ENCODE measurements around the gene DUSP16. TPM values are rescaled to one million over a fixed set of nuclear protein-coding genes. Genes with fewer than 3 reads are reported as not detected.

Gene DUSP16
- total and polyA plus RNA-seq, 5 donors from 2014 or later = 29.4 to 108 (median 30.3) TPM

DNA sequence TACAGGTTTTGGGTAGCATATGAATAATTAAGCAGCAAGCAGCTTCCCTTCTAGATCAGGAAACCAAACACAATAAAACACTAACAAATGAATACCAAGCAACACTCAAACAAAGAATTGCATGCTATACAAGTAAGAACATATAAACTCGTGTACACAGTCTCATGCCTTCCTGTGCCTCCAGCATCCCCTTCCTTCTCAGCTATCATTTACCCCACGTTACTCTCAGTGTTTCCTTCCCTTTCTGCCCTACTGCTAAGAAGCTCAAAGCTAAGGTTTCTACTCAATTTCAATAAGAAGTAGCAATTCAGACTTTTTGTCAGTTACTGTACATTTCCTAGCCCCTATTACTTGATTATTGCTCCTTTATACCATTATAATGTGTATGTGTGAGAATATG, 81.0 kb downstream of the DUSP16 start:
- Mint-ChIP-seq H3K27me3 (peaks cover 5% of the 10 kb centered on the region), H3K4me3 (peak overlapping the region; percentile 66 to 98 (median 85)), H3K36me3 (peaks cover 54% of the 10 kb centered on the region), H3K27ac (peak overlapping the region; percentile 96 to 99 (median 98)), H3K9me3 (no peaks in the 10 kb centered on the region), H3K4me1 (peaks cover 13 to 74% (median 44%) of the 10 kb centered on the region in 4 donors)
- H3K9me3 ChIP-seq (ENCODE audit: control insufficient read depth in 2 of 2, low read length in 2 of 2) = no peaks in the 10 kb centered on the region
- peak; percentile 57 to 63 for ATAC-seq (ENCODE audit: low read depth in 2 of 2)
- no peaks in the 10 kb centered on the region for H3K27me3 ChIP-seq (ENCODE audit: control insufficient read depth, insufficient read depth, low read length)
- peak overlapping the region; percentile 87 for H3K4me3 ChIP-seq (ENCODE audit: low read depth, low read length)
- peak in 2 of 3 donors; percentile 75 to 84 for DNase-seq
- peaks cover 52% of the 10 kb centered on the region for H3K36me3 ChIP-seq (ENCODE audit: control insufficient read depth, insufficient read depth, low read length)
- H3K27ac ChIP-seq (ENCODE audit: insufficient read depth, low read length, poor library complexity, severe bottlenecking) = peak overlapping the region; percentile 97
- H3K4me1 ChIP-seq (ENCODE audit: control insufficient read depth, insufficient read depth, low read length, poor library complexity, severe bottlenecking) = peaks cover 67% of the 10 kb centered on the region

DNA sequence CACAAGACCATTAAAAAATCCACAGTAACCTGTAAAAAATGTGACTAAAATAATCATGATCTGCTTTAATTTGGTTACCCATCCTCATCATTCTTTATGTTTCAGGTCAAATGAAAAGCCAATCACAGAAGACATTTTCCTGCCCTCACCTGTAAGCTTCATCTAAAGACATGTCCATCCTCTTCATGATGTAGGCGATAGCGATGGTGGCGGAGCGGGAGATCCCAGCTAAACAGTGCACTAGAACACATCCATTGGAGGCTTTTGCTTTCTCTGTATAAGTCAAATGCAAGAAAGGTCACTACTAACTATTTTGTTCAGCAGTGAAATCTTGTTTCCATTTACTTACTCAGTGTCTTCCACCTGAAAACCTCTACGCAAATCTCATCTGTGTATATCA, 82.6 kb downstream of the DUSP16 start:
- H3K4me3 ChIP-seq (ENCODE audit: low read depth, low read length) = no peak overlapping the region
- Mint-ChIP-seq H3K9me3 (no peaks in the 10 kb centered on the region), H3K27me3 (peaks cover 5% of the 10 kb centered on the region), H3K4me1 (peaks cover 14 to 80% (median 51%) of the 10 kb centered on the region in 4 donors), H3K36me3 (peaks cover 56% of the 10 kb centered on the region), H3K4me3 (peak overlapping the region in 2 of 4 donors; percentile 19 to 20), H3K27ac (peak overlapping the region; percentile 89 to 99 (median 89))
- H3K27me3 ChIP-seq (ENCODE audit: control insufficient read depth, insufficient read depth, low read length) = no peaks in the 10 kb centered on the region
- H3K36me3 ChIP-seq (ENCODE audit: control insufficient read depth, insufficient read depth, low read length) = peaks cover 48% of the 10 kb centered on the region
- peak overlapping the region; percentile 97 for H3K27ac ChIP-seq (ENCODE audit: insufficient read depth, low read length, poor library complexity, severe bottlenecking)
- DNase-seq (no peak), ATAC-seq (ENCODE audit: low read depth in 2 of 2) (no peak)
- H3K4me1 ChIP-seq (ENCODE audit: control insufficient read depth, insufficient read depth, low read length, poor library complexity, severe bottlenecking) = peaks cover 81% of the 10 kb centered on the region
- no peaks in the 10 kb centered on the region for H3K9me3 ChIP-seq (ENCODE audit: control insufficient read depth in 2 of 2, low read length in 2 of 2)

DNA sequence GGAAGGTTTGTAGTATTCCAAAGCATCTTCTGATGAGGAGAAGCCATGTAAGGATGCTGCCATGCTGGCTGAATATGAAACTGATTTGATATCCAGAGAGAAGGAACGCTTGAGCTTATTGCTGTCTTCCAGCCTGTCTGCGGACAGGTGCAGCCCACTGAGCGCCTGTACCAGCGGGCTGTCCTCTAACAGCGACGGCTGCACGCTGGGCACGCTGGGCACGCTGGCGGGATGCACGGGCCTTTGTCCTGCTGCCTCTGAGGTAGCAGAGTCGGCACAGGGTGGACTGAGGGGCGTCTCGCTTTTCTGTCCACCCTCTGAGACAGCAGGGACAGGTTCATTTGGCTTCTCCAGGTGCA, 85.2 kb downstream of the DUSP16 start:
- Mint-ChIP-seq H3K27me3 (peaks cover 5% of the 10 kb centered on the region), H3K36me3 (peaks cover 54% of the 10 kb centered on the region), H3K4me1 (peaks cover 21 to 80% (median 55%) of the 10 kb centered on the region in 4 donors), H3K27ac (peak overlapping the region; percentile 14 to 89 (median 66)), H3K4me3 (no peak overlapping the region), H3K9me3 (peaks cover 0 to 3% (median 0%) of the 10 kb centered on the region in 7 donors)
- peaks cover 48% of the 10 kb centered on the region for H3K36me3 ChIP-seq (ENCODE audit: control insufficient read depth, insufficient read depth, low read length)
- peak overlapping the region; percentile 57 for H3K27ac ChIP-seq (ENCODE audit: insufficient read depth, low read length, poor library complexity, severe bottlenecking)
- no peaks in the 10 kb centered on the region for H3K27me3 ChIP-seq (ENCODE audit: control insufficient read depth, insufficient read depth, low read length)
- H3K4me3 ChIP-seq (ENCODE audit: low read depth, low read length) = no peak overlapping the region
- peaks cover 78% of the 10 kb centered on the region for H3K4me1 ChIP-seq (ENCODE audit: control insufficient read depth, insufficient read depth, low read length, poor library complexity, severe bottlenecking)
- ATAC-seq (ENCODE audit: low read depth in 2 of 2) = no peak
- no peak for DNase-seq
- H3K9me3 ChIP-seq (ENCODE audit: control insufficient read depth in 2 of 2, low read length in 2 of 2) = no peaks in the 10 kb centered on the region

DNA sequence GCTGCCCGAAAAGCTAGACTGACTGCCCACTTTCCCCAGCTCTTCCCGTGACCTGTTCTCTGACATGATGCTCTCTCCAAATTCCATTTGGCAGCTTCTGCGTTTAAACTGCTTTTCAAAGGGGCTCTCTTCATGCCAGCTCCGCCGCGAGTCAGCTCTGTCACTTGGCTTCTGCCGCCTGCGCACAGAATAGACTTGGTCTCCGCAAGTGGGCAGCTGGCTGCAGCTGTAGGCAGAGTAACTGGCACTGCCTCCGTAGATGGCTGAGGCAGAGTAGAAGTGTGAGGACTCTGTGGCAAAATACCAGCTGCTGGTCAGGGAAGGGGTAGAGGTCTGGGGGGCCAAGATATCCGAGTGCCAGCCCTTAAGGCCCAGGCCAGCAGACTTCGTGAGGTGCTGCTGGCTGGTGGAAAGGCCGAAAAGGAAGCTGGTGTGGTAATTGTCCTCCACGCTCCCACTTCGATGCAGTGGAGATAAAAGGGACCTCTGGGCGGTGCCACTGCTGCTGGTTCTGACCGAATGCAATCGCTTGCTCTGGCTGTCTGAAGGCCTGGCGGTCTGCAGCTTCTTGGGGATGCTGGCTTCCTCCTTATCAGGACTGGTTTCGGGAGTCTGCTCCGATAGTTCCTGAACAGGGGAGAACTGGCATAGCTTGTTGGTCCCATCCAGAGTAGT, 85.7 kb downstream of the DUSP16 start:
- Histone ChIP-seq H3K9me3 (ENCODE audit: control insufficient read depth in 2 of 2, low read length in 2 of 2) (no peaks in the 10 kb centered on the region), H3K4me1 (ENCODE audit: control insufficient read depth, insufficient read depth, low read length, poor library complexity, severe bottlenecking) (peaks cover 73% of the 10 kb centered on the region), H3K27ac (ENCODE audit: insufficient read depth, low read length, poor library complexity, severe bottlenecking) (peak overlapping the region; percentile 88), H3K36me3 (ENCODE audit: control insufficient read depth, insufficient read depth, low read length) (peaks cover 48% of the 10 kb centered on the region), H3K4me3 (ENCODE audit: low read depth, low read length) (no peak overlapping the region), H3K27me3 (ENCODE audit: control insufficient read depth, insufficient read depth, low read length) (no peaks in the 10 kb centered on the region)
- Mint-ChIP-seq H3K9me3 (peaks cover 0 to 3% (median 0%) of the 10 kb centered on the region in 7 donors), H3K27me3 (no peaks in the 10 kb centered on the region), H3K4me1 (peaks cover 17 to 78% (median 51%) of the 10 kb centered on the region in 4 donors), H3K27ac (peak overlapping the region; percentile 88 to 99 (median 89)), H3K36me3 (peaks cover 51% of the 10 kb centered on the region), H3K4me3 (peak overlapping the region in 3 of 4 donors; percentile 16 to 69 (median 41))
- no peak for DNase-seq
- no peak for ATAC-seq (ENCODE audit: low read depth in 2 of 2)

DNA sequence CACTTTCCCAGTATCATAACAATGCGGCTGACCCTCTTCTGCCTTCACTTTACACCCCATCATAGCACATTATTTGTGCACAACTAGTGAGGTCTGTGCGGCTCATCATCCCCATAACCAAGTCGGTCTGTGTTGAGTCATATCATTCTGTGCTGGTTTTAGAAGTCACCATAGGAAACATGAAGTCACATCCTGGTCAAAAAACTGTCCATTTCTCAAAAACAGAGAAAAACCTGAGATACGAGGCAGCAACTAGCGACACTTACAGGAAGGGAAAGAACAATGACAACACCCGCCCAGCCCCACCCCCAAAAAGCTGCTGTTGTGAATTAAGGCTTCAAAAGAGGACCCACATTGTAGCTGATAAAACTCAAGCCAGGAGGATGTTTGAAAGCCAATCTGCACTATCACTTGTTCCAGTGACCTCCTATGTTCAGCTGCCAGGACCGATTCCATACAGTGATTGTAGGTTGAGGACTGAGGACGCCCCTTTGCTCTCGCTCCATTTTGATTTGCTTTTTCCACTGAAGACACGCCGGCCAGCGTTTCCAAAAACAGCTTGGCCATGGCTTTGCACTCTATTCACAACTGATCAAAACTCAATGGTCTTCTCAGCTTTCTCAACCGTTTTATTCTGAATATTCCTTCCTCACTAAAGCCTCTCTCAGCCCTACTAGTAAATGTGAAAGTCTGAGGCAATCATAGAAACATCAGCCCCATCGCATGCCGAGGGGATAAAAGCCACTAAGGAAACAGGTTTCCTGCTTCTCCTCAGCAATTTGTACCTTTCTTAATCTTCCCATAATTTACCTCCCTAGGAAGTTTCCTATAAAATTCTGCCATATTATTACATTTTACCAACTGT, 87.5 kb downstream of the DUSP16 start:
- Histone ChIP-seq H3K27me3 (ENCODE audit: control insufficient read depth, insufficient read depth, low read length) (no peaks in the 10 kb centered on the region), H3K9me3 (ENCODE audit: control insufficient read depth in 2 of 2, low read length in 2 of 2) (no peaks in the 10 kb centered on the region), H3K27ac (ENCODE audit: insufficient read depth, low read length, poor library complexity, severe bottlenecking) (peak overlapping the region; percentile 88), H3K4me1 (ENCODE audit: control insufficient read depth, insufficient read depth, low read length, poor library complexity, severe bottlenecking) (peaks cover 67% of the 10 kb centered on the region), H3K36me3 (ENCODE audit: control insufficient read depth, insufficient read depth, low read length) (peaks cover 43% of the 10 kb centered on the region), H3K4me3 (ENCODE audit: low read depth, low read length) (peak overlapping the region; percentile 62)
- Mint-ChIP-seq H3K9me3 (peaks cover 0 to 3% (median 0%) of the 10 kb centered on the region in 7 donors), H3K27me3 (no peaks in the 10 kb centered on the region), H3K4me1 (peaks cover 17 to 81% (median 52%) of the 10 kb centered on the region in 4 donors), H3K4me3 (peak overlapping the region; percentile 65 to 77 (median 70)), H3K27ac (peak overlapping the region; percentile 98 to 99 (median 98)), H3K36me3 (peaks cover 61% of the 10 kb centered on the region)
- peak; percentile 51 to 95 (median 82) for DNase-seq
- ATAC-seq (ENCODE audit: low read depth in 2 of 2) = peak; percentile 86 to 87

DNA sequence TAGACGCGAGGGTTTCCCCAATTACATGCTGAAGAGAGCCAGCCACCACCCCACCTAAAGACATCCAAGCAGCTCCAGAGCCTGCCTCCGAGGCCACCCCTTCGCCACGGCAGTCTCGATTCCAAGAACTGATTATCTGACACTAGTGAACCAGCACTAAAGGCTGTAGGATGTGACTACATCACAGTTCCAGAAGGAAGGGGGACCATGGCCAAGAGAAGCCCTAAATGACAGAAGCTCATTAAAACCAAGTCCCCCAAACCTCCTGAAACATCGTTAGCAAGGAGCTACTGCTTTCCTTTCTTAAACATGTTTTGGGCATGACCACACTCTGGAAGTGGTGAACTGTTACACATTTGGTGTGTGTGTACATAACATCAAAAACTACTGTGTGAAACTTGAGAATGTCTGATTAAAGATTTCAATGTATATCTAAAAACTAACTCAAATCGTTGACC, 88.2 kb downstream of the DUSP16 start:
- H3K4me1 Mint-ChIP-seq = peaks cover 17 to 79% (median 48%) of the 10 kb centered on the region in 4 donors
- H3K36me3 Mint-ChIP-seq = peaks cover 59% of the 10 kb centered on the region
- no peaks in the 10 kb centered on the region for H3K27me3 Mint-ChIP-seq
- Histone ChIP-seq H3K36me3 (ENCODE audit: control insufficient read depth, insufficient read depth, low read length) (peaks cover 36% of the 10 kb centered on the region), H3K27ac (ENCODE audit: insufficient read depth, low read length, poor library complexity, severe bottlenecking) (peak overlapping the region; percentile 88), H3K9me3 (ENCODE audit: control insufficient read depth in 2 of 2, low read length in 2 of 2) (no peaks in the 10 kb centered on the region), H3K27me3 (ENCODE audit: control insufficient read depth, insufficient read depth, low read length) (no peaks in the 10 kb centered on the region), H3K4me1 (ENCODE audit: control insufficient read depth, insufficient read depth, low read length, poor library complexity, severe bottlenecking) (peaks cover 61% of the 10 kb centered on the region), H3K4me3 (ENCODE audit: low read depth, low read length) (peak overlapping the region; percentile 62)
- DNase-seq = peak in 1 of 3 donors; percentile 80
- peak; percentile 34 to 47 for ATAC-seq (ENCODE audit: low read depth in 2 of 2)
- peak overlapping the region; percentile 98 to 99 (median 98) for H3K27ac Mint-ChIP-seq
- peak overlapping the region; percentile 23 to 77 (median 70) for H3K4me3 Mint-ChIP-seq
- peaks cover 0 to 3% (median 0%) of the 10 kb centered on the region in 7 donors for H3K9me3 Mint-ChIP-seq

DNA sequence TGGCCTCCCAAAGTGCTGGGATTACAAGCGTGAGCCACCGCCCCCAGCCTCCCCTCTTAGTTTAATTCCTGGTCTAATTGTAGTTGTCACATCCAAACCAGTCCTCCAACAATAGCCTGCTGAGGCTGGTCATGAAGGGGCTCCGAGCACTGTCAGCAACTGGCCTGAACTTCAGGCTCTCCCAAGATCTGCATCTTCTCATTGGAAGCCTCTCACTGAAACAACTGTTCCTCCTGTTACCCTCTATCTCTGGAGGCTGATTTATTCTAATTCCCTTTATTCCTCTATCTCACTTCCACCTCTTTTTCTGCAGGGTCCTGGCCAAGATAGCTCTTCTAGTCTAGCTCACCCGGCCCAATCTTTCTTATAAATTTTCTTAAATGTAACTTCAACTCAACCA, 89.4 kb downstream of the DUSP16 start:
- peaks cover 51% of the 10 kb centered on the region for H3K36me3 Mint-ChIP-seq

More for the DNA sequence above, 89.4 kb downstream of the DUSP16 start:
- H3K27me3 ChIP-seq (ENCODE audit: control insufficient read depth, insufficient read depth, low read length) = no peaks in the 10 kb centered on the region
- Mint-ChIP-seq H3K27ac (peak overlapping the region; percentile 98 to 99 (median 98)), H3K9me3 (peaks cover 0 to 3% (median 0%) of the 10 kb centered on the region in 7 donors), H3K4me3 (peak overlapping the region in 2 of 4 donors; percentile 55 to 77), H3K4me1 (peaks cover 24 to 80% (median 49%) of the 10 kb centered on the region in 4 donors), H3K27me3 (no peaks in the 10 kb centered on the region)
- H3K4me3 ChIP-seq (ENCODE audit: low read depth, low read length) = no peak overlapping the region
- H3K9me3 ChIP-seq (ENCODE audit: control insufficient read depth in 2 of 2, low read length in 2 of 2) = no peaks in the 10 kb centered on the region
- ATAC-seq (ENCODE audit: low read depth in 2 of 2) (no peak), DNase-seq (no peak)
- peaks cover 63% of the 10 kb centered on the region for H3K4me1 ChIP-seq (ENCODE audit: control insufficient read depth, insufficient read depth, low read length, poor library complexity, severe bottlenecking)
- peak overlapping the region; percentile 88 for H3K27ac ChIP-seq (ENCODE audit: insufficient read depth, low read length, poor library complexity, severe bottlenecking)
- H3K36me3 ChIP-seq (ENCODE audit: control insufficient read depth, insufficient read depth, low read length) = peaks cover 25% of the 10 kb centered on the region

Measured in CD4-positive, CD25-positive, alpha-beta regulatory T cell (primary cell).